GM18907 (cell line): ENCODE measurements around the gene HELZ2.

Experiments
- ATAC-seq: cut with Tn5 transposase; IDR thresholded peaks from one replicate; pipeline ENCODE4 v1.9.1; 2021; ENCODE audit warnings: mild to moderate bottlenecking, moderate library complexity; ENCODE audit not compliant: unreplicated experiment

The HELZ2 gene

GRCh38 chr20:63540417-63541186, 33.4 kb downstream of the HELZ2 start:
- ATAC-seq, result no peak

GRCh38 chr20:63539441-63540370, 34.3 kb downstream of the HELZ2 start:
- no peak for ATAC-seq

- no peak for ATAC-seq
These were observed 35.0 kb downstream of the HELZ2 start for GRCh38 chr20:63539092-63539430.

- ATAC-seq, result no peak
These were observed 35.6 kb downstream of the HELZ2 start for GRCh38 chr20:63538204-63539091.

- peak; percentile 83 for ATAC-seq
These were observed 36.4 kb downstream of the HELZ2 start for GRCh38 chr20:63537525-63538203.

GRCh38 chr20:63536997-63537524, 37.0 kb downstream of the HELZ2 start, which contains the start of gene PTK6:
TSS of gene PTK6 (minus strand) at chr20:63537376. CDS start at chr20:63537314, 62 bp downstream.
- no peak for ATAC-seq

GRCh38 chr20:63536241-63536977, 37.6 kb downstream of the HELZ2 start:
- ATAC-seq, result no peak

- ATAC-seq, result no peak
These were observed 39.0 kb downstream of the HELZ2 start for GRCh38 chr20:63534831-63535651.

GRCh38 chr20:63534427-63534830, 39.6 kb downstream of the HELZ2 start:
- no peak for ATAC-seq

GRCh38 chr20:63533871-63534393, 40.1 kb downstream of the HELZ2 start:
- no peak for ATAC-seq

- ATAC-seq, result no peak
These were observed 40.7 kb downstream of the HELZ2 start for GRCh38 chr20:63533388-63533787.

- ATAC-seq, result no peak
These were observed 41.5 kb downstream of the HELZ2 start for GRCh38 chr20:63532449-63532971.

- no peak for ATAC-seq
These were observed 42.2 kb downstream of the HELZ2 start for GRCh38 chr20:63531686-63532448.

GRCh38 chr20:63530788-63531160, 43.3 kb downstream of the HELZ2 start:
- no peak for ATAC-seq

GRCh38 chr20:63529861-63530787, 43.9 kb downstream of the HELZ2 start:
- no peak for ATAC-seq

GRCh38 chr20:63529180-63529860, 44.7 kb downstream of the HELZ2 start:
- ATAC-seq, result no peak
